ENCODE measurements around the gene WNT3. TPM values are rescaled to one million over a fixed set of nuclear protein-coding genes. Genes with fewer than 3 reads are reported as not detected.

WNT3 gene
- total and polyA plus RNA-seq, 2 of the 8 experiments (the other 6 are each of a cell fraction or from before 2014, with no cell fraction given): 0.56 to 2.0 TPM

DNA sequence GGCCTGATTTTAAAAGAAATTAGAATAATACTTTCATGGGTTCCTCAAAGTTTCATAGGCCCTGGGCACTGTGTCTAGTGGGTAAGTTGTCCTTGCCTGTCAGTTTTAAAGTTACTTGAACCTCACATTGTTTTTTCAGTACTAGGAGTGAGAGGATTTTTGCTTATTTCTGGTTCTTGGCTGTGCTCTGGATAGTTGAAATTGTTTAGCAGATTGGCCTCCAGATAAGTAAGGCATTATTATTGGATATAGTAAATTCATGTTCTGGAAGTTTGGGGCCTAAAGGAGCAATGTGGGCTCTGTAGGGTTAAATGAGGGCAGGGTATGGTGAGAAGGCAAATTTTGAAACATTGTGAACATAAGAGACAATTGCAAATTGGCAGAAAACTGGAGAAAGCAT is 78.5 kb downstream of the WNT3 start:
- no peak overlapping the region for H3K9ac ChIP-seq (replicated peaks in 1 of 4; ENCODE audit: extremely low read depth in 1 of 4, low read depth in 3 of 4, low read length in 3 of 4)
- H3K79me2 ChIP-seq (ENCODE audit: control insufficient read depth in 1 of 2, insufficient read depth in 2 of 2, low read length in 2 of 2): no peaks in the 10 kb centered on the region
- no peak for TF ChIP-seq ZNF274 (IDR thresholded peaks at IDR 0.05; ENCODE audit: borderline replicate concordance, extremely low read depth, low read length)
- TF ChIP-seq SP4 (IDR thresholded peaks at IDR 0.05; ENCODE audit: low read length): no peak
- TF ChIP-seq CBX8 (IDR thresholded peaks at IDR 0.05; ENCODE audit: borderline replicate concordance, low read depth, low read length): no peak
- no peak for TF ChIP-seq CEBPB (IDR thresholded peaks at IDR 0.05; ENCODE audit: low read depth, low read length)
- TF ChIP-seq GABPA (IDR thresholded peaks at IDR 0.05; ENCODE audit: borderline replicate concordance, insufficient read depth, low read length): no peak
- TF ChIP-seq NRF1 (IDR thresholded peaks at IDR 0.05; ENCODE audit: low read depth, low read length): no peak
- no peaks in the 10 kb centered on the region for H3K23me2 ChIP-seq (ENCODE audit: low read depth, low read length)
- H2BK120ac ChIP-seq (replicated peaks; ENCODE audit: low read depth, low read length): no peak overlapping the region
- CTCF ChIA-PET (ENCODE audit: partially characterized antibody): interaction anchor here (0.6 kb wide), 1 partner anchor 88 kb away, joined by 3 read pairs; no protein-coding TSS in a partner anchor
- no peaks in the 10 kb centered on the region for H3K79me1 ChIP-seq (ENCODE audit: low read depth, low read length)
- no peak overlapping the region for H3K27ac ChIP-seq (ENCODE audit: low read depth, low read length)
- no peak overlapping the region for H3K14ac ChIP-seq (ENCODE audit: insufficient read length)
- H3K4me2 ChIP-seq (ENCODE audit: insufficient read depth in 1 of 2, low read depth in 2 of 2, low read length in 2 of 2): no peak overlapping the region
- no peak overlapping the region for H3K4ac ChIP-seq (replicated peaks; ENCODE audit: insufficient read length, low read depth, low read length)
- no peak overlapping the region for H3K23ac ChIP-seq (ENCODE audit: insufficient read length)
- POLR2A ChIA-PET (ENCODE audit: partially characterized antibody): no interaction called here
- no peak overlapping the region for H3K4me3 ChIP-seq (ENCODE audit: extremely low read depth in 1 of 4, insufficient read depth in 2 of 4, low read depth in 3 of 4, low read length in 4 of 4)
- FAIRE-seq: no peak
- DNase-seq (ENCODE audit: low read depth in 1 of 2, low spot score in 2 of 2): no peak
- no peak overlapping the region for H3K56ac ChIP-seq (replicated peaks; ENCODE audit: insufficient read length, low read depth, low read length)
- peaks cover 0 to 4% (median 0%) of the 10 kb centered on the region in 4 experiments; a peak in 1 of 7 replicates for H3K27me3 ChIP-seq (replicated peaks in 1 of 4; ENCODE audit: control insufficient read depth in 3 of 4, extremely low read depth in 1 of 4, insufficient read depth in 3 of 4, low read length in 3 of 4)
- H2AFZ ChIP-seq (ENCODE audit: low read length): no peak overlapping the region
- no peak overlapping the region for H4K91ac ChIP-seq (replicated peaks; ENCODE audit: insufficient read length, low read length)
- H4K5ac ChIP-seq (ENCODE audit: insufficient read length, low read depth, low read length): no peak overlapping the region
- H4K8ac ChIP-seq (ENCODE audit: extremely low read depth, insufficient read depth, low read length): no peak overlapping the region
- H2BK15ac ChIP-seq (ENCODE audit: low read length): no peak overlapping the region
- no peak overlapping the region for H2AK5ac ChIP-seq (ENCODE audit: low read depth, low read length)
- no peaks in the 10 kb centered on the region for H3K9me3 ChIP-seq (ENCODE audit: insufficient read depth in 2 of 2, low read depth in 1 of 2, low read length in 1 of 2)
- H2BK12ac ChIP-seq (ENCODE audit: low read depth, low read length): no peak overlapping the region
- H2BK5ac ChIP-seq (ENCODE audit: low read depth, low read length): no peak overlapping the region
- H4K20me1 ChIP-seq (replicated peaks in 1 of 2; ENCODE audit: control insufficient read depth in 1 of 2, insufficient read depth in 2 of 2, low read length in 2 of 2): no peaks in the 10 kb centered on the region
- H3K4me1 ChIP-seq (replicated peaks in 1 of 4; ENCODE audit: control insufficient read depth in 3 of 4, insufficient read depth in 4 of 4, low read length in 3 of 4): peaks cover 0 to 3% (median 0%) of the 10 kb centered on the region in 4 experiments; a peak in 1 of 7 replicates
- H2BK20ac ChIP-seq (ENCODE audit: low read length): no peak overlapping the region
- no peak overlapping the region for H3K18ac ChIP-seq (ENCODE audit: extremely low read depth, low read length)
- H3K36me3 ChIP-seq (ENCODE audit: control insufficient read depth in 2 of 4, insufficient read depth in 4 of 4, low read length in 3 of 4): no peaks in the 10 kb centered on the region

Data from H1 (cell line).